ENCODE results near the gene GRIA3. TPM values are rescaled to one million over a fixed set of nuclear protein-coding genes. Genes with fewer than 3 reads are reported as not detected.

GRIA3 gene
- total RNA-seq, 1 donor from 2014 or later = under 0.01 TPM

DNA sequence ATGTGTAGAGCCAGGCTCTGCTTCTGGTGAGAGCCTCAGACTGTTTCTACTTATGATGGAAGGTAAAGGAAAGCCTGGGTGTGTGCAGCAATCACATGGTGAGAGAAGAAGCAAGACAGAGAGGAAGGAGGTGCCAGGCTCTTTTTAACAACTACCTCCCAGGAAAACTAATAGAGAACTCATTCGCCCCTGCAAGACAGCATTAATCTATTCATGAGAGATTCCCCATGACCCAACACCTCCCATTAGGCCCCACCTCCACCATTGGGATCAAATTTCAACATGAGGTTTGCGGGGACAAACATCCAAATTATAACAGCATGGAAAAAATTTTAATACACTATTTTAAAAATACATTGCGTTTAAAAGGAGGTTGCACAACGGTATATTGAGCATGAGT is 24.7 kb upstream of the GRIA3 start:
- TF ChIP-seq, protein P1, sequence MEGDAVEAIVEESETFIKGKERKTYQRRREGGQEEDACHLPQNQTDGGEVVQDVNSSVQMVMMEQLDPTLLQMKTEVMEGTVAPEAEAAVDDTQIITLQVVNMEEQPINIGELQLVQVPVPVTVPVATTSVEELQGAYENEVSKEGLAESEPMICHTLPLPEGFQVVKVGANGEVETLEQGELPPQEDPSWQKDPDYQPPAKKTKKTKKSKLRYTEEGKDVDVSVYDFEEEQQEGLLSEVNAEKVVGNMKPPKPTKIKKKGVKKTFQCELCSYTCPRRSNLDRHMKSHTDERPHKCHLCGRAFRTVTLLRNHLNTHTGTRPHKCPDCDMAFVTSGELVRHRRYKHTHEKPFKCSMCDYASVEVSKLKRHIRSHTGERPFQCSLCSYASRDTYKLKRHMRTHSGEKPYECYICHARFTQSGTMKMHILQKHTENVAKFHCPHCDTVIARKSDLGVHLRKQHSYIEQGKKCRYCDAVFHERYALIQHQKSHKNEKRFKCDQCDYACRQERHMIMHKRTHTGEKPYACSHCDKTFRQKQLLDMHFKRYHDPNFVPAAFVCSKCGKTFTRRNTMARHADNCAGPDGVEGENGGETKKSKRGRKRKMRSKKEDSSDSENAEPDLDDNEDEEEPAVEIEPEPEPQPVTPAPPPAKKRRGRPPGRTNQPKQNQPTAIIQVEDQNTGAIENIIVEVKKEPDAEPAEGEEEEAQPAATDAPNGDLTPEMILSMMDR (conservative IDR thresholded peaks at IDR 0.05; ENCODE audit: low read depth, low read length) = no peak
- no peak for DNase-seq (ENCODE audit: low read depth)
- no peak overlapping the region for H3K4me3 ChIP-seq (ENCODE audit: low read depth, low read length)

DNA sequence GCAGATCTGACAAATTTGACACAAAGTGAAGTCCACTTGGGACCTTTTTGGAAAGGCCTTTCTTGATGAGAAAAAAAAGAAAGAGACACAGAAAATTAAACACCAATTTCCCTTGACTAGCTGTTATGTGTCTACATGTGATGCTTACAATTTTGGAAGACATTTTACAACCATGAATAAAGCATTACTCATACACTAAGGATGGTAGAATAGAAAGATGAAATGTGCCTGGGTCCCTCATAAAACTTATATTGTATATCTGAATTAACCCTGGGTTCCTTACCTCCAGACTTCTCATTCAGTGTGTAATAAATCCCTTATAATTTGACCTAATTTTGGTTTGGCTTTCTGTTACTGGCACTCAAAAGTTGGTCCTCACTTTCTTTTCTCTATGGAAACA is 16.5 kb upstream of the GRIA3 start:
- H3K4me3 ChIP-seq (ENCODE audit: low read depth, low read length) = no peak overlapping the region
- TF ChIP-seq, protein P1 (conservative IDR thresholded peaks at IDR 0.05; ENCODE audit: low read depth, low read length) = no peak
- no peak for DNase-seq (ENCODE audit: low read depth)

DNA sequence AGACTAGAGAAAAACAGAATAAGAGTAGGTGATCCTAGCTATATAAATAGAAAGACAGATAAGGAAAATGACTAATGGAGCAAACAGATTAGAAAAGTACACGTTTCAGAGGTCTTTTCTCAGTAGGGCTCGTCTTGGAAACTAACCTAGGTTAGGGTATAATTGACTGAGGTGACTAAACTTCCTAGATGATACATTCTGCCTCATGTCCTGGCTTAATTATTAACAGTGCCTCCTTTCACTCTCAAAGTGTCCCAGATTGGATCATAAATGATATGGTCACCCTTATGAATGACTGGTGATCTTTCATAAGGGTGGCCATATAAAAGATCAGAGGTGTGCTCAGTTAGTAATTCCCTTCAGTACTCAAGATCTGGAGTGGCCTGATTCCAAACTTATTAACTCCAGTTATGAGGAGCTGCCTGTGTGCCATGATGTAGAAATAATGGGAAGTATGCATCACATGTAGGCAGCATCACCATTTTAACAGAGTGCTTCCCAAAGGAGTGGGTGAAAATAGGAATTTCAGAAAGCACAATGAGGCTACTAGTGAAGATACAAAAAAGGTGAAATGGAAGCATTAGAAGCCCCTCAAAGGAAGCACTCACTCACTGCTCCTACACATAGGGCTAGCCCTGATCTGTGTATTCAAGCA is 14.7 kb upstream of the GRIA3 start:
- peak; percentile 65 for DNase-seq (ENCODE audit: low read depth)
- TF ChIP-seq, protein P1 (conservative IDR thresholded peaks at IDR 0.05; ENCODE audit: low read depth, low read length) = no peak

DNA sequence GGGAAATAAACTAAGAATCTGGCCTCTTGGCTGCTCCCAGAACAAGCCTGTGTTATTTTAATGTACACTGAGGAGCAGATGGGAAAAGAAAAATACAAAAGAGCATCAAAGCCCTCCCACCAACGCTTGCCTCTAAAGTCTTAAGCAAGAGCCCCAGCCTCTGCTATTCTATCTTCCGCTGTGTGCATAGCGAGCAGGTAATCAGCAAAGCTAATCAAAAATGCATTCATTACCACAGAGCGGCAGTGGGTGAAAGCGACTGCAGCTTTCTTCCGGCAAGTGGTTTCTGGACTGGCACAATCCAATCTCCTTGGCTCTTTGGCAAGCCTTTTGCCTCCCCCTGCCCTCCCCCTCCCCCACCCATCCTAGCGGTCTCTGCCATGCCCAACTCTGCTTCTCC is 13.5 kb upstream of the GRIA3 start:
- DNase-seq (ENCODE audit: low read depth) = no peak
- H3K4me3 ChIP-seq (ENCODE audit: low read depth, low read length) = no peak overlapping the region
- TF ChIP-seq, protein P1 (conservative IDR thresholded peaks at IDR 0.05; ENCODE audit: low read depth, low read length) = no peak

More for the DNA sequence above, 14.7 kb upstream of the GRIA3 start:
- no peak overlapping the region for H3K4me3 ChIP-seq (ENCODE audit: low read depth, low read length)

- no peak for DNase-seq (ENCODE audit: low read depth)
- no peak overlapping the region for H3K4me3 ChIP-seq (ENCODE audit: low read depth, low read length)
- TF ChIP-seq, protein P1 (conservative IDR thresholded peaks at IDR 0.05; ENCODE audit: low read depth, low read length) = no peak
Observed at GRCh38 chrX:123171781-123172180, 12.3 kb upstream of the GRIA3 start.

GRCh38 chrX:123172869-123173268 is 11.2 kb upstream of the GRIA3 start:
- TF ChIP-seq, protein P1 (conservative IDR thresholded peaks at IDR 0.05; ENCODE audit: low read depth, low read length) = no peak
- no peak for DNase-seq (ENCODE audit: low read depth)
- H3K4me3 ChIP-seq (ENCODE audit: low read depth, low read length) = no peak overlapping the region

DNA sequence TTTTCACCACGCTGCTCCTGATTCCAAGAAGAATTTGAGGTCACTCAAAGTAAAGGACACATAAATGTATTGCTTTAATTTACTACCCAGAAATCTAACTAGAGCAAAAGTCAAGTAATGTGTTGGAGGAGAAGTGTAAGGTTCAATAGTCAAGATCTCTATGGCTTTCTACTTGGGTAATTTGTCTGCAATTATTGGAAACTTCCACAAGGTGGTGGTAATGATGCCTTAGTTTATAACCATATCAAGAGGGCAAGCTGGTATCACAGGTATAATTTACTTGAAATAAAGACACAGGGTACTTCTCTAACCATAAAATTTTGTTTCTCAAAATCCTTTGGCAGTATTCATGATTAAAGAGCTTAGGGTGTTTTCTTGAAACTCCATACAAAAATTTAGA is 10.2 kb upstream of the GRIA3 start:
- DNase-seq (ENCODE audit: low read depth) = no peak
- H3K4me3 ChIP-seq (ENCODE audit: low read depth, low read length) = no peak overlapping the region
- TF ChIP-seq, protein P1 (conservative IDR thresholded peaks at IDR 0.05; ENCODE audit: low read depth, low read length) = peak; percentile 35

Measured in epithelial cell of proximal tubule (primary cell).